Peyer's patch (tissue), 4 donors: ENCODE data around the gene BMPER.

Experiments used
- POLR2A ChIP-seq, 2 donors: fragments of 450-650 bp; IDR thresholded peaks; one replicate each; pipeline ENCODE4 v1.5.1; 2017; ENCODE audit warnings: antibody characterized with exemption in 2 of 2, mild to moderate bottlenecking in 2 of 2, moderate library complexity in 2 of 2
- TF ChIP-seq, protein P1 (sequence below), 6 experiments: fragments of 450-650 bp in 4 of 6; fragments of 200-600 bp in 2 of 6; sonication (generic) in 1 of 6; IDR thresholded peaks; one replicate each; pipeline ENCODE4 v1.5.1; 2017 to 2019; ENCODE audit warnings: antibody characterized with exemption in 6 of 6, mild to moderate bottlenecking in 3 of 6, moderate library complexity in 1 of 6

DNA sequence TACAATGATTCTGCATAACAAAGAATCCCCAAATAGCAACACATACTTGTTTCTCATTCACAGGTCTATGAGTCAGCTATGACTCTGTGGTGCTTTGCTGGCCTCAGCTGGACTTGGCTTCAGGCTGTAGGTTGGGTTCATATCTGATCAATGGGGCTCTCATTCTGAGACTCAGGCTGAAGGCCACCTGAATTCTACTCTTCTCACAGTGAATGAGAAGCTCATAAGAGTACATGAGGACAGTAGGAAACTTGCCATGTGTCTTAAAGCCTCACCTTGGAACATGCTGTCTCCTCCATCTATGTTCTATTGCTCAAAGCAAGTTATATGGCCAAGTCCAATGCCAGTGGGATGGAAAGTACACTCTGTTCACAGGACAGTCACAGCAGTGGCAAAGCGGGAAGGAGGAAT, 292.9 kb downstream of the BMPER start:
- TF ChIP-seq, protein P1, sequence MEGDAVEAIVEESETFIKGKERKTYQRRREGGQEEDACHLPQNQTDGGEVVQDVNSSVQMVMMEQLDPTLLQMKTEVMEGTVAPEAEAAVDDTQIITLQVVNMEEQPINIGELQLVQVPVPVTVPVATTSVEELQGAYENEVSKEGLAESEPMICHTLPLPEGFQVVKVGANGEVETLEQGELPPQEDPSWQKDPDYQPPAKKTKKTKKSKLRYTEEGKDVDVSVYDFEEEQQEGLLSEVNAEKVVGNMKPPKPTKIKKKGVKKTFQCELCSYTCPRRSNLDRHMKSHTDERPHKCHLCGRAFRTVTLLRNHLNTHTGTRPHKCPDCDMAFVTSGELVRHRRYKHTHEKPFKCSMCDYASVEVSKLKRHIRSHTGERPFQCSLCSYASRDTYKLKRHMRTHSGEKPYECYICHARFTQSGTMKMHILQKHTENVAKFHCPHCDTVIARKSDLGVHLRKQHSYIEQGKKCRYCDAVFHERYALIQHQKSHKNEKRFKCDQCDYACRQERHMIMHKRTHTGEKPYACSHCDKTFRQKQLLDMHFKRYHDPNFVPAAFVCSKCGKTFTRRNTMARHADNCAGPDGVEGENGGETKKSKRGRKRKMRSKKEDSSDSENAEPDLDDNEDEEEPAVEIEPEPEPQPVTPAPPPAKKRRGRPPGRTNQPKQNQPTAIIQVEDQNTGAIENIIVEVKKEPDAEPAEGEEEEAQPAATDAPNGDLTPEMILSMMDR (IDR thresholded peaks at IDR 0.05) = no peak
- TF ChIP-seq POLR2A (IDR thresholded peaks at IDR 0.05) = no peak
